NCI-H1105 (cell line): ENCODE data around the gene GTSE1.

Experiments used
- DNase-seq: peaks from one replicate; lab custom pipeline; 2025; lab: John Stamatoyannopoulos, UW

The GTSE1 gene

DNA sequence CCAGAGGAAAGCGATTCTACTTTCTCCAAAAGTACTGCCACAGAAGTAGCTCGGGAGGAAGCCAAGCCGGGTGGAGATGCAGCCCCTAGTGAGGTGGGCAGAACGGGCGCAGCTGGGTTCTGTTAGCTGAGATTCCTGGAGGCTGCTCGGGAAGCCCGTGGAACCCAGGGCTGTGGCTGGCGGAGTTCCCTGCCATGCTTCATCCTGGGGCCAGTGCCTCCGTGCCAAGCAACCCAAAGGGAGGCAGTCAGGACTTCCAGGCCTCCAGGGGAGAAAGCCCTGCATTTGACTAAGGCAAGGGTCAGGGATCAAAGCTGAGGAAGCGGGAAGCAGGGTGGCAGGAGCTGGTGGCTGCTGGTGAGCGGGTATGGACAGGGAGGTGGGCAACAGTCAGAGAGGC is 32.1 kb downstream of the GTSE1 start:
- no peak for DNase-seq

DNA sequence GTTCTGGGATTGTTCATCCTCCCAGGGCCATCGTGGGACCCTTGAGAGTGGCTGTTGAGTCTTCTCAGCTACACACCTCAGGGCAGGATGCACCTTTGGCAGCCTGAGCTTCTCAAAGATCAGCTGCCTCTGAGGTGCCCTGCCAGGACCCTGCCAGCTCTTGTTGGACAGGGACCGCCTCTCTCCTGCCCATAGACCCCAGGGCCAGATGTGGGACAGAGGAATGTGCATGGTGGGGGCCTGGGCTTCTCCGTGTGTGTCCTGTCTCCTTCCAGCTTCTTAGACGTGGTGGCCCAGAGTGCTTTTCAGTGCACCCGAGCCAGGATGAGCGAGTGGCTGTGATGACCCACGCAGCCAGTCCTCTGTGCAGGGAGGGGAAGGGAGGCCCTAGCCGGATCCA is 32.9 kb downstream of the GTSE1 start:
- DNase-seq = no peak

DNA sequence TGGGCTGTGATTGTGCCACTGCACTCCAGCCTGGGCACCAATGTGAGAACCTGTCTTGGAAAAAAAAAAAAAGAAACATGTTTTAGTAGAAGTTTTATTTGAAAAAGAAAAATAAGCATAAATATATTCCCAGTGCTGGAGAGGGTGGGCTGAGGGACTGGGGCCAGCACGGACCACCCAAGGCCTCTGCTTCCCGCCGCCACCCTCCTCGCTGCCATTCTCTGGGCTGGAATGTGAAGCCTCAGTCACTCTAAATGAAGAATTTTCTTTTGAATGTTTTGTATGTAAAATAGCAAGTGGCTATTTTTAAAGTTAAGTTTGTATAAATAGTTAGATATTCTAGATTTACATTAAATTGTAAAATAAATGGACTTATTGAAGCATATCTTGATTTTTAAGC is 33.8 kb downstream of the GTSE1 start:
- no peak for DNase-seq

DNA sequence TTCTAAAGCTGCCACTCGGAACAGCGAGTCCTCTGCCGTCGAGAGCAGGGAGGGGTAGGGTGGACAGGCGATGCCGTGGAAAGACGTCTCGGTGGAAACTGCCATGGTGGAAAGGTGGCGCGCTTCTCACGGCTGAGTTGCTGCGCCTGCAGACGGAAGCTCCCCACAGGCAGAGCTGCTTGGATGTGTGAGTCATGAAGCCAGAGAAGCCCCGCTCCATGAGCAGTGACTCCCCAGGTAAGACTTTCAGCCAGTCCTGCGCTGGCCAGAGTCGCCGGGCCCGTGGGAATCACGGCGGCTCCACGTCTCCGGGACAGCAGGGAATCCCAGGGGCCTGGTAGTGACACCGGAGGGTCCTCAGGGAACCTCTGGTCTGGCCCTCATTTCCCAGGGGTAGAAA is 34.8 kb downstream of the GTSE1 start:
- DNase-seq = no peak

DNA sequence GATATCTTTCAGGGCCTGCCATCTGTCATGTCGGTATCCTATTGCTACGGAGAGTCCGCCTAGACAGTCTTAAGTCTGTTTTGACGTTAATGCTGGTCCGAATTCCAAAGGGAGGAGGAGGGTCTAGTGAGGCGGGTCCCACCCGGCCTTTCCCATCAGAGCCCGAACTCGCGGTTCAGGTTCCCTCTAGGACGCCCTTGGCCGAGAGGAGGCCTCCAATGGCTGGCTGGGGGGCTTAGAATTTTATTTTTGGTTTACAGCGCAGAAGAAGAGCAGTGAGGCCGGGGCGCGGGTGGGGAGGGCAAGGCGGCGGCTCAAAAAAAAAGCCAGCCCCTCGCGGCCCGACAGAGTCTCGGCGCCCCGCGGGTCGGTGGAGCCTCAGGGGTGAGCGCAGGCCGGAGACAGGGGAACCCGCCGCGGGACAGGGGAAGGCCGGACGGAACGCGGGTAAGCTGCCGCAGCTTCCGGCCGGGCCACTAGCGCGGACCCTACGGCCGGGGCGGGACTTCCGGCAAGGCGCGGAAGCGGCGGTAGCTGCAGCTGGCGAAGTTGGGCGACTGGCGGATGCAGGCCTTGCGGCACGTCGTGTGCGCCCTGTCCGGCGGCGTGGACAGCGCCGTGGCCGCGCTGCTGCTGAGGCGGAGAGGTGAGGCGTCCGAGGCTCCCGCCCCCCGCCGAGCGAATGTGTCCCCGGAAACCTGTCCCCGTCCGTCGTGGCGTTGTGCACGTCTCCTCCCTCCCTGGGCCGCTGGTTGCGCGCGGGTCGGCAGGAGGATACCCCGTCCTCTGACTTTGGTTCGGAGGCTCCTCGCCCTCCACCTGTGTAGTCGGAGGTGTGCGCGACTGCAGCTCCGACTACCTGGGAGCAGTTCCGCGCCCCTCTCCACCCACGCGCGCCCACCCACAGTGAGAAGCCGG is 38.8 kb downstream of the GTSE1 start, which contains the start of gene TRMU:
TSS of gene TRMU (plus strand) at position 514 of the 918 bp plus-strand sequence. CDS start at position 565, 51 bp downstream.
- peak; percentile 61 for DNase-seq

DNA sequence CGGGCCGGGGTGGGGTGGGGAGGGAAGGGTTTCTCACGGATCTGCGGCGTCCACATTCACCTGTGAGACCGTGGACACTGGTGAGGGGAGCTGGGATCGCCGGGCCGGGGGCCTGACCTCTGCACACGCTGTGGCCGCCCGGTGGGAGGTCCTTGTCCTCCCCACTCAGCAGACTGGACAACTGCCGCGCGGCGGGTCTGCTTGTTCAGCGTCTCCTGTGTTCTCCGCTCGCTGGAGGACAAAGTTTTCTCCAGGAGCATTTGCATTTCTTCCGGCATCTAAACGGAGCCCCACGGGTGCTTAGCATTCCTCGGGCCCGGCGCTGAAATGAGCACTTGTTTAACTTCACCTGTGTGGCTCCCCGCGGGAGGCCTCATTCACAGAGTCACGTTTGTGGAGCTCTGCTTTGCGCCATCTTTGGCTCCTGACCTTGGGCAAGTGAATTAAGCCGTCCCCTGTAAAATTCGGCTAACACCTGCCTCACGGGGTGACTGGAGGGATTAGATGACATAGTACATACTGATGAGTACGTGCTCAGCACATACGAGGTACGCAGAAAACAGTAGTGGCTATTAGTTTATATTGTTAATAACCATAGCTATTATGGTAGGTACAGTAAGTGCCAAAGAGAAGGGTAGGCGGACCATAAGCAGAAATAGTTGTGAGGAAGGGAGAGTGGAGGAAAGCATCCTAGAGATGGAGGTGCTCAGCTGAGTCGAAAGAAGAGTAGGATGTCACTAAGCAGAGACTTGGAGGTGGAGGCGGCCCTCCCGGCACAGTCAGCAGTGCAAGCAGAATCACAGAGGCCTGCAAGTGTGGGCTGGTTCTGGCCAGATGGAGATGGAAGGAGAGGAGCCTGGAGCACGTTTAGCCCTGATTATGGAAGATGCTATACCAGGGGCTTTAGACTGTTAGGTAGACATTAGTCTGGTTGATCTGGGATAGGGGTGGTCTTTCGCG is 39.7 kb downstream of the GTSE1 start:
- DNase-seq = no peak

DNA sequence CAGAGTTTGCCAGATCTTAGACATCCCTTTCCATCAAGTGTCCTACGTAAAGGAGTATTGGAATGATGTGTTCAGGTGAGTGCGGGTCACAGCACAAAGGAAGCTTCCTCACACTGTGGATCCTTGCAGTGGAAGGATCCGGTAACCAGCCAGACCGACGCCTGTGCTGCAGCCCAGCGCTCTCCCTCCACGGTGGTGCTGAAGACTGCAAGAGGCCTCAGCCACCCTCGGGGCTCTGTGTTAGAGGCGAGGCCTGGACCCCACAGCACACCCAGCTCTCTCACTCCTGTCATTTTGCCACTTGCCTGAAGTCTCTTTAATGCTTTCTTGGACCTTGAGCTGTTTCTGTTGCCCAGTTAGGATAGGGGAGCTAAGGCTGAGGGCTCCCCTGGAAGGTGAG is 41.2 kb downstream of the GTSE1 start:
- DNase-seq = no peak

DNA sequence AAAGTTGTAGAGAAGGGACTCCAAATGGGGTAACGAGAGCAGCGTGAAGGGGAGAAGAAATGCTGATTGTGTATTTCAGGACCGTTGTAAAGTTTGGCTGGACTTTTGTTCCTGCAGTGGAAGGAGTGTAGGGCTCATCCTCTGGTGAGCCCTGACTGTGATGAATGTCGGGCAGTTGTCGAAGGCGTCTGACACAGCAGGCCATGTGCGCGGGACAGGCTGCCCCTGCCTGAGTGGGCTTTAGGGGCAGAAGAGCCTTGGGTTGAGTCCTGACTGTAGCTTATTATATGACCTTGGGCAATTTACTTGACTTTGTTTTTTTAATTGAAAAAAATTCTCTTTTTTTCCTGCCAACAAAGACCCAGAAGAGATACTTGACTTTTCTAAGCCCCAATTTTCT is 42.0 kb downstream of the GTSE1 start:
- no peak for DNase-seq

DNA sequence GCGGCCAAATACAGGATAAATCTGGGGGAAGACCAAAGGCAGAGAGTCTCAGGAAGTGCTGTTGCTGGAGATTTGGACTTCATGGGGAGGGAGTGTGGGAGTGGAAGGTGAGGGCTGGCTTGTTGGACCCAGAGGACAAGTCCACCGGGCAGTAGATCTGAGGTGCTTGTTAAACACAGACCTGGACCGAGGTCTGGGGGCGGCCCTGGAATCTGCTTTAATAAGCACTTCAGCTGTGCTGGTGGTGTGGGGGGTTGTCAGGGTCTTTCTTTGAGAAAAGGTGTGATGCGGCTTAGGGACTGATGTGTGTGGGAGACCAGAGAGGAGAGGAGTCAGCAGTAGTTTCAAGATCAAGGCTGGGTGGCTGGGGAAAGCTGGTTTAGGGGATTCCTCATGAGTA is 43.3 kb downstream of the GTSE1 start:
- DNase-seq = no peak

DNA sequence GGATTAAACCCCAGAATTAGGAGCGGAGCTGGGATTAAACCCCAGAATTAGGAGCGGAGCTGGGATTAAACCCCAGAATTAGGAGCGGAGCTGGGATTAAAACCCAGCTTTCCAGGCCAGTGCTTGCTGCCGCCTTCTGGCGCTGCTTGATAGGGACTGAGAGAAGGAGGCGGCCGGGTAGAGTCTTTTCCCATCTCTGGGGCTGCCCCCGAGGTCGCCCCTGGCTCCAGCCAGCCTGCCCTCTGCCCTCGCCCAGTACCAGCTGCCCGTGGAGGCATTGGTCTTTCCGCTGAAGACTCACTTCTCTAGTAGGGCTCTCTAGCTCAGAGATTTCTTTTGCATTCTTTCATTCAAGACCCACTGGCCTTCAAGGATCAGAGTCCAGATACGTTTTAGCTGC is 44.0 kb downstream of the GTSE1 start:
- no peak for DNase-seq

DNA sequence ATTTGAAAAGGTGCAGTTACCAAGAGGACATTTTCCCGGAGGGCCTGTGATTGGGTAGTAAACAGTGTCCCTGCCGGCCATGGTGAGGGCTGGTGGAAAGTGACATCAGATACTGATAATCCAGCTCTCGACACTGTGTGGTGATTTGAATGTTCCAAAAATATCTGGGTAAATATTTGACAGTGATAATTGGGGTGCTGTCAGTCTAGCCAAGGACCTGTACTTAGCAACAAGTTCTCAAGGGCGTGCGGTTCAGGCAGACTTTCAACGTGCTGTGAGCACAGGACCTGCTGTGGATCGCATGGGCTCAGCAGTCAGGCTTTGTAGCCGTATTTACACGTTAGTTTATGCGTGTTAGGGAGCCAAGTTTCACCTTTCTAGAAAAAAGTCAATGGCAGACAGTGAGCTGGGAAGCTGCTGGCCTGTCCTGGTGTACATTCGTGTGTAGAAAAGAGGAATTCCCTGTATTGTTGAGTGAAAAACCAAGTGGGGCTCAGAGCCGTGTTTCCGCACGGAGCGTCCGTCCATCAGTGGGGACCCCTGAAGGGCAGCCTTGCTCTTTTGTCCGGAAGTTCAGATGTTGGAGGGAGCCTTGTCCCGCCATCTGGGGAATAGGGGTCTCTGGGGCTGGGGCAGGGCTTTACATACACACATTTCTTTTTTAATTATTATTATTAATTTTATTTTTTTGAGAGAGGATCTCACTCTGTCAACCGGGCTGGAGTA is 50.2 kb downstream of the GTSE1 start:
- DNase-seq = no peak

DNA sequence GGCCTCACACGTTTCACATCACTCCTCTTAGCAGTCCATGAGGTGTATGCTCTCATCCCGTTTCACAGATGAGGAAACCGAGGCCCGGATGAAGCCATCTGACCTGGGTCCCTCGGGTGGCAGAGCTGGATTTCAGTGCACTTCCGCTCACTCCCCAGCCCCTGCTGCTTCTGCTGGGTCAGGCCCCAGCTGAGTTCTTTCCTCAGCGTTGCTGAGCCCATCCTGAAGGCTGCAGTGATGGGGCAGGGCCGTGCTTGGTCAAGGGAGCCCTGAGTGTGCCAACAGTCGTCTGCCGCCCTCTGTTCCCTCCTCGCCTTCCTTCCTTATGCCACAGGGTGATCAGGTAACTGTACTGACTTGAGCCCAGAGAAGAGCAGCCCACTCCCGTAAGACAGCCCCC is 51.0 kb downstream of the GTSE1 start:
- no peak for DNase-seq

DNA sequence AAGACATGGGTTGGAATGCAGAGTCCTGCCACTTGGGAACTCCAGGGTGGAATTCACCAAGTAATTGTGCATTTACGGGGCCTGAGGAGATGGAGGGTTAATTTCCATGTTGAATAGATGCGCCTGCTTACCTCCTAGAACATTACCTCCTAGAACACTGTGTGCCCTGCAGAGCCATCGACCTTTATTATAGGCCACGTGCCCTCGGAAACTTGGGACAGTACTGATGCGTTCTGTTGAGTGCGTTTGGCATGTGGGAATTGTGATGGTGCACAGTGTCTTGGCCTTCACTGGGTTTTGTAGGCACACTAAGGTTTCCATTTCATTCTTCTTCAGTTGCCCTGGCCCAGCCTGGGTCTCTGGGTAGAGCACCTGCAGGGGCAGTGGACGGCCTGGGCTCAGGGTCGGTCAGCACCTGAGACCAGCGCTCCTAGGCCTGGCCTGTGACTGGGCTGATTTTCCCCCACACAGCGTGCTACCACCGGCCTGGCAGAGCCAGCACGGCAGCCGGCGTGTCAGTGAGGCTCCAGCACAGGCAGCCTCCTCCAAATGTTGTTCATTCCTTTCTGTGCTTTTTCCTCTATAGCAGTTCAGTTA is 51.5 kb downstream of the GTSE1 start:
- no peak for DNase-seq

DNA sequence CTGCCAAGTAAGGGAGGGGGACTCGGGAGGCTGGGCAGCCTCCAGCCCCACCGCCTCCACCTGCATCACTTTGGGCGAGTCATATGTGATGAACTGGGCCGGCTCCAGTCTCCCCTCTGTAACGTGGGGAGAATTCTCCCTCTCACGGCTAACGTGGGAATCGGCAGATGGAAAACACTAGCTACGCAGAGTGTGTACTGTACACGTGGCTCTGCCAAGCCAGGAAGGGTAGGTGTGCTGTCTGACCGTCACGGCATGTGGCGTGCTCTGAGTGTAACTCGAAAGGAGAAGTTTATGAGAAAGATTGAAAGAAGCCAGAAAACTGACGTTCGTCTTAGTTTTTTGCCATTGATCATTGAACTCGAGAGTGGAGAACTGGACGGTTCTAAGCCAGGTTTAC is 52.6 kb downstream of the GTSE1 start:
- DNase-seq = no peak

DNA sequence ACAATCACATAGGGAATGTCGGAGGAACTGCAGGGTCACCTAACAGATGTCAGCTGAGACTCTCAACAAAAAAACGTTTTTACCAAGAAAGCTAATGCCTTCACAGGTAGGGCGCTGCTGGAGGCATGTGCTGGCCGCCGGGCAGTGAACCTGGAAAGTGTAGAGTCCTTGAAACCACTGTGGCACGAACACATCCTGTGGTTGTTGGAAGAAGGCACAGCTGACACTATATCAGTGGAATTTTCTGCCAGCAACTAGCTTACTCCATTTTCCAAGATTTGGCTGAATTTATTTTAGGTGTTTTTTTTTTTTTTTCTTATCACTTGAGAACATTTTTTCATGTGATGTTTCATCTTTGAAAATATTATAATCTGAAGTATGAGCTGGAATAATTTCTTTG is 53.0 kb downstream of the GTSE1 start:
- DNase-seq = no peak

DNA sequence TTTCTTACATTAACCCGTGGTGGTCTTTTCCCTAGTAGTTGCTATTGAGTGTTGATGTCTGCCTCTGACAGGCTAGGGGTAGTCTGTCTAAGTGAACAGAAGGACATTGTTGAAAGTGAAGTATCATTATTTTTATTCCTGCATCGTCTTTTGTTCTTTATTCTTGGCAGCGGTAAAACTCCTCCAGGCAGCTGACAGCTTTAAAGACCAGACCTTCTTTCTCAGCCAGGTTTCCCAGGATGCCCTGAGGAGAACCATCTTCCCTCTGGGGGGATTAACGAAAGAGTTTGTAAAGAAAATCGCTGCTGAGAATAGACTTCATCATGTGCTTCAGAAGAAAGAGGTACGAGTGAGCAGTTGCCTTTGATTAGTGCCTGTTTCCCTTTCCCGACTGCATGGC is 53.5 kb downstream of the GTSE1 start:
- no peak for DNase-seq

DNA sequence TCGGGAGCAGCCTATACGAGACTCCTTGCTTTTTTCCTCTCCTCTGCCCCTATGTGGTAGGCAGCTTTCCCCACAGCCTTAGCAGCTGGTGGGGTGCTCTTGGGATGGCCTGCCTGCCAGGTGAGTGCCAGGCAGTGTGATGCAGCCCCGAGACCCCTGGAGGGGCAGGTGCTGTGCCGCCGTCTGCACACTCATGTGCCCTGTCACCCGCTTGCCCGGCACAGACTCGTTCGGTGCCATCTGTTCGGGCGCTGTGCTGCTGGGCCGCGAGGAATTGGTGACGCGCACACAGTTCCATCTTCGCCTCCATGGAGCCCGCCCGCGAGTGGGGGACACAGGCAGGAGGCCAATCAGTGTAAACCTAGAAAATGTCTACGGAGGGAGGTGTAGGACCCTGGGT is 54.0 kb downstream of the GTSE1 start:
- no peak for DNase-seq

DNA sequence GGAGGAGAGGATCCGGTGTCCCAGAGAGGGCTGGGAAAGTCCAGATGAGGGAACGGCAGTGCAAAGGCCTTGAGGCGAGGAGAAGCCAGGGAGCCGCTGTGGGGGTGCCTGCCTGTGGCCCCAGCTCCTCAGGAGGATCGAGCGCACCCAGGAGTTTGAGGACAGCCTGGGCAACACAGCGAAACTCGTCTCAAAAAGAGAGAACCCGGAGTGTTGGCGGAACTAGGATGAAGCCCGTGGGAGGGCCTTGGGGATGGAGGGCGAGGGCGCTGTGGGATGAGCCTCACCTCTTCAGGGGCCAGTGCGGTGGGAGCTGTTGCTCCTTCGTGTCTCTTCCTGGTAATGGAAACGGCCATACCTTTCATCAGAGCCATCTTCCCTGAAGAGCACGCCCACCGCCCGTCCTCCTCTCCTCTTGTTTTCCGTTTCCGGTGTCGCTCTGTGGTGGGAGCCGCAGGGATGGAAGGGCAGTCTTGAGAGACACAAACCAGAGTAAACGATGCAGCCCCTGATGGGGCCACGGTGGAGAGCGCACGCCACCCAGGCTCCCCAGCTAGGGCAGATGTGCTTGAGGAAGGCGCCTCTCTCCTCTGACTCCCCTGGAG is 54.6 kb downstream of the GTSE1 start:
- DNase-seq = no peak

DNA sequence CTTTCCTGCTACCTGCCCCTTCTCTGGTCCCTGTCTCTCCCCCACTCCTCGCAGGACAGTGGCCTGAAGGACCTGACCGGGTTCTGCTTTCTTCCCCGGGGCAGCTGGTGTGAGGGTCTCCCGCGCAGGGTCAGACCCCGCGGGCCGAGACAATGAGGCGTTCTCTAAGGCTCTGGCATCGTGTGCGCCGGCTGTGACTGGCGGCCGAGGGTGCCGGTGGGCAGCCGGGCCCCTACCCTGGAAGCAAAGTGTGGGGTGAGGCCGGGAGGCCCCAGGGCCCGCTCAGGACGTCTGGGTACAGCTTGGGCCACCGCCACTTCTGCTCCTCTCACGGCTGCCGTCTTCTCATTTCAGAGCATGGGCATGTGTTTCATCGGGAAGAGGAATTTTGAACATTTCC is 55.1 kb downstream of the GTSE1 start:
- no peak for DNase-seq

DNA sequence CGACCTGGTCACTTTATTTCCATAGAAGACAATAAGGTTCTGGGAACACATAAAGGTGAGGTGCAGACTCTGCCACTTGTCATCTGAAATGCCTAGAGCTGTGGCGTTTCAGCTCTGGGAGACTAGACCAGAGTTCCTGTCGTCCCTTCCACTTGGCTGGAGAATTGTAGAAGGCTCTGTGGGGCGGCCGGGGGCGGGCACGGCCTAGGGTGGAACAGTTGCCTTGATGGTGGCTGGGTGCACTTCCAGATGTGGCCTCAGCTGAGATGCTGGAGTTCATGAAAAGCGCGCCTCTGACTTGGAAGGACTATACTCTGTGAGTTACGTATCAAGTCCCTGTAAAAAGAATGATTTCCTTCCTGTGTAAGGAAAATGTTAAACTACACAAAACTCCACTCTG is 55.6 kb downstream of the GTSE1 start:
- DNase-seq = no peak

DNA sequence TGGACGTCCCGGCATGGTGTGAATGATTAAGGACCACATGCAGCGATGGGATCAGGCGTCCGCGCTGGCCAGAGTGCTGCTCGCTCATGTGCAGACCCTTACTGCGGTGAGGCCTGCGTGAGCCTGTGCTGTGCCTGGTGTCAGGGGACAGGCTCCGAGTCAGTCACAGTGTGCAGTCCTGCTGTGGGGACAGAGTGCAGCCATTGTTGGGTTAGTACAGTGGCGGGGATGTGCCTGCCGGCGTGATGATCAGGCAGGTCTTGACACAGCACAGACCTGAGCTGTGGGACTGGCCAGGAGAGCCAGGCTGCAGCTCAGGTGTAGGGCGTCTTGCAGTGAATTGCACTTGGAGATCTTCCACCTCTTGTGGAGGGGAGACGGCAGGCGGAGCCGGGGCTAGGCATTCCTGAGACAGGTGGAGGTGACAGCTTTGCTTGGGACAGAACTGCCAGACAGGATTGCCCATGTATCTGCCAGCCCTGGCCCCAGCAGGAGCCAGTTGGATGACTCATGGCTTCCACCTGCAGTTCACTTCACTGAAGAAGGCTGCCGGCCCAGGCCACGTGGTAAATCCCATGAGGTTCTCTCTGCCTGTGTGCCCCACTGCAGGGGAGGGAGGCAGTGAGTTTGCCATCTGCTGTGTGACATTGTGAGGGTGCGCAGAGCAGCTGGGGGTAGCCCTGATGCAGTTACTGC is 56.2 kb downstream of the GTSE1 start:
- no peak for DNase-seq
